ENCODE data around the gene SDF2L1.

DNA sequence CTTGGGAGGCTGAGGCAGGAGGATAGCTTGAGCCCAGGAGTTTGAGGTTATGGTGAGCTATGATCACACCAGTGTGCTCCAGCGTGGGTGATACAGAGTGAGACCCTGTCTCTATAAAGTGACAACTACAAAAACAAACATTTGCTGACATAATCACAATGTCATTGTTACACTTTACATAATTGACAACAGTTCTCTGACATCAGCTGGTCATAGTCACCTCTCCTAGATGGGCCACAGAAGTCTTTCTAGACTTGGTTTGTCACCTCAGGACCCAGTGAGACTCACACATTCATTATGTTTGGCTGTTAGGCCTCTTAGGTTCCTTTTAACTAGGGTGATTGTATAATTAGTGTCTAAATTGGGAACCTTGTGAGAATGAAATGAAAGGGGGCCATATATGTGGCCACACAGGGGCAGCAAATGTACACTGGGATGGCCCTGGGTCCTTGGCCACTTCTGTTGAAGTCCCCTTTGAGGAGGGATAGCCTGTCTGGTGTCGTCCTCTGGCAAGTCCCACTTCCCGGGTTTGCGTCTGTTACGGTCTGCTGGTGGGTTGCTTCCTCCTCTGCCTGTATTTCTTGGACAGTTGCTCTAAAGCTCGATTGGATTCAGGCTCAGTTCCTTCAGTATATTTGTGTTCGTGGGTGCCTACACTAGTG is 17.9 kb downstream of the SDF2L1 start:
- TF ChIP-seq, protein P1, sequence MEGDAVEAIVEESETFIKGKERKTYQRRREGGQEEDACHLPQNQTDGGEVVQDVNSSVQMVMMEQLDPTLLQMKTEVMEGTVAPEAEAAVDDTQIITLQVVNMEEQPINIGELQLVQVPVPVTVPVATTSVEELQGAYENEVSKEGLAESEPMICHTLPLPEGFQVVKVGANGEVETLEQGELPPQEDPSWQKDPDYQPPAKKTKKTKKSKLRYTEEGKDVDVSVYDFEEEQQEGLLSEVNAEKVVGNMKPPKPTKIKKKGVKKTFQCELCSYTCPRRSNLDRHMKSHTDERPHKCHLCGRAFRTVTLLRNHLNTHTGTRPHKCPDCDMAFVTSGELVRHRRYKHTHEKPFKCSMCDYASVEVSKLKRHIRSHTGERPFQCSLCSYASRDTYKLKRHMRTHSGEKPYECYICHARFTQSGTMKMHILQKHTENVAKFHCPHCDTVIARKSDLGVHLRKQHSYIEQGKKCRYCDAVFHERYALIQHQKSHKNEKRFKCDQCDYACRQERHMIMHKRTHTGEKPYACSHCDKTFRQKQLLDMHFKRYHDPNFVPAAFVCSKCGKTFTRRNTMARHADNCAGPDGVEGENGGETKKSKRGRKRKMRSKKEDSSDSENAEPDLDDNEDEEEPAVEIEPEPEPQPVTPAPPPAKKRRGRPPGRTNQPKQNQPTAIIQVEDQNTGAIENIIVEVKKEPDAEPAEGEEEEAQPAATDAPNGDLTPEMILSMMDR (IDR thresholded peaks at IDR 0.05), result no peak
- no peak for TF ChIP-seq POLR2A (IDR thresholded peaks at IDR 0.05)

Data from thyroid gland (tissue), 4 donors.